ENCODE data around the gene SDCCAG8.

- TF ChIP-seq CTCF (conservative IDR thresholded peaks at IDR 0.05) (no peak), ZFX (IDR thresholded peaks at IDR 0.05) (no peak)
These were observed 143.8 kb downstream of the SDCCAG8 start for GRCh38 chr1:243399561-243400155.

Data from C4-2B (cell line).